Measurements from ENCODE around the gene RIT2. TPM values are rescaled to one million over a fixed set of nuclear protein-coding genes. Genes with fewer than 3 reads are reported as not detected.

Gene RIT2
- total and polyA plus RNA-seq, 8 donors = not detected

DNA sequence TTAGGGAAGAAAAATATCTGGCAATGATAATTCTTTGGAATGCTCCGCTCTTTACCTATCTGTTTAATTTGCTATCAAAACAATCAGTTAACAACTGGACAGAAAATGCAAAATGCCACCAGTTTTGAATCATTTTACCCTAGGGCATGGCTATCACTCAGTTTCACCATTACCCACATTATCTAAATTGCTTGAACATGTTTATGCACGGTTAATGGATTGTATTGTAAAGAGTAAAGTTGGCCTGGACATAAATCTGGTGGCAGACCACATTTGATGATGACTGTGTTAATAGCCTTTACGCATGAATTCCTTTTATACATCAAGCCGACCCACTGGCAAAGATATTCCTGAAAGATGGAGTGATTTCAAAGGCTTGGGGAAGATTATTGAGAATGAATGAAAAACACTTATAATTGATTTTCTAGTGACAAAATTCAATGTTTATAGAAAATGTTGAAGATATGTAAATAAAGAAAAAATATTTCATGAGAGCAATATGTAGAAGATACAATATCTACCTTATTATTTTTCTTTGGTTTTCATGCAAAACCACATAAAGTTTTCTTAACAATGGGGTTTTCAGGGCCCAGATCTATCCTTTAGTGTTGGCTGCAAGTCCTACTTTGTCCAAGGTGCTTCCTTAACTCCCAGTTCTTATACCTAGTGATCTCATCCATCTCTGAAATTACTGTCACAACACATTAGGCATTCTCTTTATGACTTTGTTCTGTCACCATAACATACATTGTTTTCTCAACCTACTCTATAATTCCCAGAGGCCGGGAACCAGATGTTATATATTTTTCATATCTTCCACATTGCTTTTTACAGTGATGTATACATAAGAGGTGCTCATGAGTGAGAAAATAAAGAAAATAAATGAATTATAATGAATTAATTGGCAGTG is 265.1 kb downstream of the RIT2 start:
- TF ChIP-seq POLR2AphosphoS5 (IDR thresholded peaks at IDR 0.05) (no peak), CTCF (IDR thresholded peaks at IDR 0.05) (no peak), POLR2A (IDR thresholded peaks at IDR 0.05) (no peak), EP300 (IDR thresholded peaks at IDR 0.05) (no peak)
- WGBS, 5 donors = 79 to 89% (median 84%) methylated on average over 5 of the region's 5 CpGs
- no peak overlapping the region for H3K4me3 ChIP-seq
- DNase-seq = no peak
- intact Hi-C loops (cut with DNase I; ENCODE audit: low total_unique reads) = no loop called here
- H3K36me3 ChIP-seq = no peaks in the 10 kb centered on the region
- no peaks in the 10 kb centered on the region for H3K9me3 ChIP-seq
- no peaks in the 10 kb centered on the region for H3K27me3 ChIP-seq
- H3K4me1 ChIP-seq = no peaks in the 10 kb centered on the region
- no peak overlapping the region for H3K27ac ChIP-seq

DNA sequence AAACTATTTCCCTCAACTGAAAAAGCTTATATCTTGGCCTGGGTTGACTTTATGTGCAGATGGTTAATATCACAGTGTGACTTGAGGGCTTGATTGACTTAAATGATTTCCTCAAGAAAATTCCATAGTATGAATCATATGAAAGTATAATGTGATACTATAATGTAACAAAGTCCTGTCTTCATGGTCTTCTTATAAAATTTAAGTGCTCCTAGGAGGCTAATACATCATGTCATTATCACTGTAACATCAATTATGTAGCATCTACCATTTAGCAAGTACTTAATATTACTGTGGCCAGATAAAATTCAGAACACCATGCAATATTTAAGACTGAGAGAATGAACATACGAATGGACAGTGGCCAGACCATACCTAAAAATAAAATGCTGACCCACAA is 276.1 kb downstream of the RIT2 start:
- H3K4me1 ChIP-seq = no peaks in the 10 kb centered on the region
- no peaks in the 10 kb centered on the region for H3K27me3 ChIP-seq
- peak in 1 of 2 donors; percentile 13 for DNase-seq
- 54 to 82% (median 65%) methylated on average over 1 of the region's 1 CpG for WGBS, 5 donors
- TF ChIP-seq CTCF (IDR thresholded peaks at IDR 0.05) (no peak), POLR2A (IDR thresholded peaks at IDR 0.05) (no peak), POLR2AphosphoS5 (IDR thresholded peaks at IDR 0.05) (no peak), EP300 (IDR thresholded peaks at IDR 0.05) (no peak)
- no peaks in the 10 kb centered on the region for H3K9me3 ChIP-seq
- intact Hi-C loops (cut with DNase I; ENCODE audit: low total_unique reads) = no loop called here
- H3K27ac ChIP-seq = no peak overlapping the region
- H3K36me3 ChIP-seq = no peaks in the 10 kb centered on the region
- H3K4me3 ChIP-seq = no peak overlapping the region

- H3K4me3 ChIP-seq = no peak overlapping the region
- 78 to 86% (median 81%) methylated on average over 5 of the region's 5 CpGs for WGBS, 5 donors
- intact Hi-C loops (cut with DNase I; ENCODE audit: low total_unique reads) = no loop called here
These were observed 276.8 kb downstream of the RIT2 start for GRCh38 chr18:42838546-42839145.

DNA sequence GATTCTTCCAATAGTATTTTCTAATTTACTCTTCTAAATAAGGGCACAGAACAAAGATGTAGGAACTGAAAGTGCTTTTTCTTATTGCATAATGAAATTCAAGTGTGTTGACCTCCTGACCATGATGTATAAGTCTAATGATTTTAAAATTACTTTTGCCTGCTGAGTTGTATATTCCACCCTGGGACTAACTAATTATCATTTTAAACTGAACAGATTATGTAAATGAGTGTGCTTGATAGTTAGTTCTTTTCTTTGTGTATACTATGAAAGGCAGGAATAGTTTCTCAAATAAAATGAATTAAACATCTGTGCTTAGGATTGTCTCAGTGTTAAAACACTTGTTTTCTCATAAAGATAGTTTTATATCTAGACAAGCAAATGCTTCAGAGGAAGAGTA is 284.5 kb downstream of the RIT2 start:
- Histone ChIP-seq H3K27me3 (no peaks in the 10 kb centered on the region), H3K27ac (no peak overlapping the region), H3K9me3 (no peaks in the 10 kb centered on the region), H3K36me3 (no peaks in the 10 kb centered on the region), H3K4me1 (no peaks in the 10 kb centered on the region), H3K4me3 (no peak overlapping the region)
- DNase-seq = no peak
- intact Hi-C loops (cut with DNase I; ENCODE audit: low total_unique reads) = no loop called here
- no peak for TF ChIP-seq POLR2A (IDR thresholded peaks at IDR 0.05)
- no peak for TF ChIP-seq EP300 (IDR thresholded peaks at IDR 0.05)
- no peak for TF ChIP-seq CTCF (IDR thresholded peaks at IDR 0.05)
- TF ChIP-seq POLR2AphosphoS5 (IDR thresholded peaks at IDR 0.05) = no peak

More at GRCh38 chr18:42838546-42839145, 276.8 kb downstream of the RIT2 start:
- H3K36me3 ChIP-seq = no peaks in the 10 kb centered on the region
- no peak overlapping the region for H3K27ac ChIP-seq
- no peak for TF ChIP-seq EP300 (IDR thresholded peaks at IDR 0.05)
- TF ChIP-seq CTCF (IDR thresholded peaks at IDR 0.05) = no peak
- TF ChIP-seq POLR2AphosphoS5 (IDR thresholded peaks at IDR 0.05) = no peak
- no peak for TF ChIP-seq POLR2A (IDR thresholded peaks at IDR 0.05)
- no peaks in the 10 kb centered on the region for H3K27me3 ChIP-seq
- H3K9me3 ChIP-seq = no peaks in the 10 kb centered on the region
- no peaks in the 10 kb centered on the region for H3K4me1 ChIP-seq
- no peak for DNase-seq
